ENCODE data around the gene ZC3H10. TPM values are rescaled to one million over a fixed set of nuclear protein-coding genes. Genes with fewer than 3 reads are reported as not detected.

ZC3H10 gene
- total RNA-seq, 2 donors from 2014 or later: 3.5 to 6.1 TPM

DNA sequence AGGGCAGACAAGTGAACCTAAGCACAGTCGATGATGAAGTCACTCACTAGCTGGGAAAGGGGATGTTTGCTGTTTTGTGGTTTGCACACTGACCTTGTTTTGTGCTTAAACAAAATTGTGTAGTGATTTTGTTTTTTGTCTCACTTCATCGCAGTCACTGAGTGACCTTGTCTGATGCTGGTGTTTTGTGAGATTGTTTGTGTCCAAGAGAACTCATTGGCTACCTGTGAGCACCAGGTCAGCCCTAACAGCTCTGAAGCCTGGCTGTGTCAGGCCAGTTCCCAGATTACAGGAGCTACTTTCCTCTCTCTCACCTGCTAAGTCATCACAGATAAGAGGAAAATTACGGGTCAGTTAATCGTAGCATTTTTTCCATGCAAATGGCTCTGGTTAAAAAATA, 6.1 kb downstream of the ZC3H10 start:
- intact Hi-C loops (cut with DNase I): loop anchor here (2.0 kb wide), 1 partner anchor 65 kb away; the partner anchor contains the start of gene SMARCC2

DNA sequence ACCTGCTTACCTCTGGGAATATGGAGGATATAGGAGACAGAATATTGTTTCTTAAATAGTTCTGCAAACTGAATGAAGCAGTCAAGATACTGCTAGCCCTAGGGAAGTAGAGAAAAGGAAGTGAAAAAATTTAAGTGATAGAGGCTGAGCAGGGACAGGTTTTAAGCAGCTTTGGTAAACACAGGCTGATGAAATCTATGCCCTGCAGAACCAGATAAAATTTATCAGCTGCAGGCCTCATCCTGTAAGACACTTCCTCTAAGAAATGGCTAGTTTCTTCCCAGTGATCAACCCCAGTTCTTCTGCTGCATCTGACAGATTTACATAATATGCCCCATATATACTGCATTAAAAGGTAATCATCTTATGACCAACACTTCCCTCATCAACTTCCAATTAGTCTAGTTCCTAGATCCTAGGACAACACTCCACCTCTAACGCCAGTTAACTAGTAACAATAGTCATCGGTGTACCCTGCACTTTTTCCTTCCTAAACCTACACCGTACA, 8.7 kb downstream of the ZC3H10 start:
- peak overlapping the region; percentile 81 for H3K27ac ChIP-seq
- intact Hi-C loops (cut with DNase I): loop anchor here (5.0 kb wide), 1 partner anchor 36 kb away; no protein-coding TSS in a partner anchor
- H3K9me3 ChIP-seq: no peaks in the 10 kb centered on the region
- TF ChIP-seq, protein P1, sequence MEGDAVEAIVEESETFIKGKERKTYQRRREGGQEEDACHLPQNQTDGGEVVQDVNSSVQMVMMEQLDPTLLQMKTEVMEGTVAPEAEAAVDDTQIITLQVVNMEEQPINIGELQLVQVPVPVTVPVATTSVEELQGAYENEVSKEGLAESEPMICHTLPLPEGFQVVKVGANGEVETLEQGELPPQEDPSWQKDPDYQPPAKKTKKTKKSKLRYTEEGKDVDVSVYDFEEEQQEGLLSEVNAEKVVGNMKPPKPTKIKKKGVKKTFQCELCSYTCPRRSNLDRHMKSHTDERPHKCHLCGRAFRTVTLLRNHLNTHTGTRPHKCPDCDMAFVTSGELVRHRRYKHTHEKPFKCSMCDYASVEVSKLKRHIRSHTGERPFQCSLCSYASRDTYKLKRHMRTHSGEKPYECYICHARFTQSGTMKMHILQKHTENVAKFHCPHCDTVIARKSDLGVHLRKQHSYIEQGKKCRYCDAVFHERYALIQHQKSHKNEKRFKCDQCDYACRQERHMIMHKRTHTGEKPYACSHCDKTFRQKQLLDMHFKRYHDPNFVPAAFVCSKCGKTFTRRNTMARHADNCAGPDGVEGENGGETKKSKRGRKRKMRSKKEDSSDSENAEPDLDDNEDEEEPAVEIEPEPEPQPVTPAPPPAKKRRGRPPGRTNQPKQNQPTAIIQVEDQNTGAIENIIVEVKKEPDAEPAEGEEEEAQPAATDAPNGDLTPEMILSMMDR (IDR thresholded peaks at IDR 0.05): no peak
- no peaks in the 10 kb centered on the region for H3K36me3 ChIP-seq
- no peak for DNase-seq
- peaks cover 14% of the 10 kb centered on the region for H3K4me1 ChIP-seq
- no peaks in the 10 kb centered on the region for H3K27me3 ChIP-seq
- peak overlapping the region; percentile 38 to 100 for H3K9ac ChIP-seq (ENCODE audit: low read depth in 2 of 2, low read length in 2 of 2)
- H3K4me3 ChIP-seq: no peak overlapping the region

More for the DNA sequence above, 6.1 kb downstream of the ZC3H10 start:
- Histone ChIP-seq H3K4me1 (peaks cover 10% of the 10 kb centered on the region), H3K36me3 (no peaks in the 10 kb centered on the region), H3K27me3 (no peaks in the 10 kb centered on the region), H3K9ac (ENCODE audit: low read depth in 2 of 2, low read length in 2 of 2) (no peak overlapping the region), H3K4me3 (no peak overlapping the region), H3K9me3 (no peaks in the 10 kb centered on the region), H3K27ac (no peak overlapping the region)
- DNase-seq: no peak
- TF ChIP-seq, protein P1 (IDR thresholded peaks at IDR 0.05): no peak

DNA sequence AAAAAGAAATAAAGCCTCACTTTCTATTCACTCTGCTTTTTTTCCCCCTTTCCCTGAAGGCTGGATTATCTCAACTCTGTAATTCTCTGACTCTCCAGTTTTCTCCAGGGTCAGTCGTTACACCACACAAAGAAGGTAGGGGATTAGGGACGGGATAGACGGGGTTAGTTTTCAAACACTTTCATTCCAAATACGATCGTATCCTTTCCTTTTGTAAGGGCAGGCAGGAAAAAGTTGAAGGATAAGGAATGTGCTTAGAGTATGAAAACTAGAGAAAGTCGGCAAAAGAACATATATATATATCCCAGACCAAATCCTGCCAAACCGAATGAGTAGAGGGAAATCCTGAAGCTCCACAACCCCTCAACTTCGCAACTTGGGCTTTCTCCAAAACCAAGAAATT, 9.4 kb downstream of the ZC3H10 start:
- no peaks in the 10 kb centered on the region for H3K27me3 ChIP-seq
- peaks cover 14% of the 10 kb centered on the region for H3K4me1 ChIP-seq
- H3K9me3 ChIP-seq: no peaks in the 10 kb centered on the region
- intact Hi-C loops (cut with DNase I): loop anchor here (5.0 kb wide), 1 partner anchor 35 kb away; no protein-coding TSS in a partner anchor
- DNase-seq: no peak
- peak overlapping the region; percentile 38 to 100 for H3K9ac ChIP-seq (ENCODE audit: low read depth in 2 of 2, low read length in 2 of 2)
- H3K4me3 ChIP-seq: peak overlapping the region; percentile 90
- peak overlapping the region; percentile 81 for H3K27ac ChIP-seq
- no peaks in the 10 kb centered on the region for H3K36me3 ChIP-seq
- TF ChIP-seq, protein P1 (IDR thresholded peaks at IDR 0.05): no peak

DNA sequence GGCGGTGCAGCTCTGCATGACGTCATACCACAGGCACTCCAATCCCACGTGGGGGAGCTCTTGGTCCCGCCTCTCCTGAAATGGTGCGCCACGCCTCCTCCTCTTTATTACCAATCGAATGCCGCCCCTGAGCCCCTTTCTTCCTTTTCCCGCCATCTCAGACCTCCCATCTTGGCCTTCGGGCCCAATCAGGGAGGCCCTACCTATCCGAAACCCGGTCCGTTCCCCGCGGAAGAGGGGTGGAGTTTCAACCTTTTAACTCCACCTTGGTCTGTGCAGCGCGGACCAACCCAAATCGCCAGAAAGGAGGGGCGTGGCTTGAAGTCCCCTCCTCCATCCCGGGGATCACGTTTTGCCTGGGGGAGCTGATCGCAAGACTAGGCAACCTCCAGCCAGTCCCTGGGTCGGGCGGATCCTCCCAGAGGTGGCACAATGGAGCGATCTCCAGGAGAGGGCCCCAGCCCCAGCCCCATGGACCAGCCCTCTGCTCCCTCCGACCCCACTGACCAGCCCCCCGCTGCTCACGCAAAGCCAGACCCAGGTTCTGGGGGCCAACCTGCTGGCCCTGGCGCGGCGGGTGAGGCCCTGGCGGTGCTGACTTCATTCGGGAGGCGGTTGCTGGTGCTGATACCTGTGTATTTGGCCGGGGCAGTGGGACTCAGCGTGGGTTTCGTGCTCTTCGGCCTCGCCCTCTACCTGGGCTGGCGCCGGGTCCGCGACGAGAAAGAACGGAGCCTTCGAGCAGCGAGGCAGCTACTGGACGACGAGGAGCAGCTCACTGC, 10.0 kb downstream of the ZC3H10 start, which contains the start of gene ESYT1:
Gene ESYT1 (plus strand): TSS at position 380 of the 782 bp plus-strand sequence. CDS start 53 bp downstream, at position 433.
- TF ChIP-seq, protein P1 (IDR thresholded peaks at IDR 0.05): no peak
- intact Hi-C loops (cut with DNase I): loop anchor here (5.0 kb wide), 1 partner anchor 34 kb away; no protein-coding TSS in a partner anchor
- Histone ChIP-seq H3K9ac (ENCODE audit: low read depth in 2 of 2, low read length in 2 of 2) (peak within 1 kb of the TSS; percentile 95 to 100), H3K36me3 (no peaks in the 10 kb centered on the region), H3K27me3 (no peaks in the 10 kb centered on the region), H3K27ac (peak within 1 kb of the TSS; percentile 81), H3K4me3 (peak within 1 kb of the TSS; percentile 90), H3K4me1 (peaks cover 14% of the 10 kb centered on the region), H3K9me3 (no peaks in the 10 kb centered on the region)
- DNase-seq: peak; percentile 99

DNA sequence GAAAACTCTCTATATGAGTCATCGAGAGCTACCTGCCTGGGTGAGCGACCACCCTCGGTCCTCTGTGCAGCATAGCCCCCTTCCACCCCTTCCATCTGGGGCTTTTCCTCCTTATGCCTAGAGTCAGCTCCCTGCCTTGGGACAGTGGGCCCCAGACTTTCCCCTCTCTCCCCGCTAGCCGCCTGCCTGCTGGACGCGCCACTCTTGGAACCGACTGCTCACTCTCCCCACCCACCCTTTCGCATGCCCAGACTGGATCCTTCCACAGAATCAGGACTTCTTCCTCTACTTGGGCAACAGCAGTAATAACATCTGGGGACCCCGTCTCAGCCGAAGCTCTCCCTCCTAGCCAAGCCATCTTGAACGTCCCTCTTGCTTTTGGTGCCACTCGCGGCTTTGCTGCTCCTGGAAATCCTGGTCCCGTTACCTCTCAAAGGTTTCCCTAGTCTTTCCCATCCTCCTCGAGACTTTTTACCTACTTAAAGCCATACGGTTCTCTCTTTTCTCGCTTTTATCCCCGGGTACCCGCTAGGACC, 10.7 kb downstream of the ZC3H10 start:
- Histone ChIP-seq H3K27ac (peak overlapping the region; percentile 77), H3K36me3 (no peaks in the 10 kb centered on the region), H3K4me3 (peak overlapping the region; percentile 90), H3K9ac (ENCODE audit: low read depth in 2 of 2, low read length in 2 of 2) (peak overlapping the region; percentile 95 to 100), H3K27me3 (no peaks in the 10 kb centered on the region), H3K9me3 (no peaks in the 10 kb centered on the region), H3K4me1 (peaks cover 14% of the 10 kb centered on the region)
- TF ChIP-seq, protein P1 (IDR thresholded peaks at IDR 0.05): no peak
- intact Hi-C loops (cut with DNase I): loop anchor here (5.0 kb wide), 1 partner anchor 34 kb away; no protein-coding TSS in a partner anchor
- DNase-seq: peak; percentile 44
